T-helper 2 cell treated with Interferon-gamma antibody and Interleukin-4, amounts not matched to agents 100 ng/mL and 5 ng/mL, for 36 hours (primary cell): Measurements from ENCODE around the gene SDR39U1. TPM values are rescaled to one million over a fixed set of nuclear protein-coding genes. Genes with fewer than 3 reads are reported as not detected.

Source experiments
- intact Hi-C: fragments of 100-400 bp; cut with micrococcal nuclease; formaldehyde crosslinking; loops from one replicate; pipeline ENCODE4 v1.15.1; 2023
- total RNA-seq: library from RNA; stranded (reverse); gene quantifications from 2 replicates; pipeline ENCODE4 v1.2.3, GENCODE V29; 2022

The SDR39U1 gene
- total RNA-seq, 1 donor from 2014 or later, result 48.2 TPM

DNA sequence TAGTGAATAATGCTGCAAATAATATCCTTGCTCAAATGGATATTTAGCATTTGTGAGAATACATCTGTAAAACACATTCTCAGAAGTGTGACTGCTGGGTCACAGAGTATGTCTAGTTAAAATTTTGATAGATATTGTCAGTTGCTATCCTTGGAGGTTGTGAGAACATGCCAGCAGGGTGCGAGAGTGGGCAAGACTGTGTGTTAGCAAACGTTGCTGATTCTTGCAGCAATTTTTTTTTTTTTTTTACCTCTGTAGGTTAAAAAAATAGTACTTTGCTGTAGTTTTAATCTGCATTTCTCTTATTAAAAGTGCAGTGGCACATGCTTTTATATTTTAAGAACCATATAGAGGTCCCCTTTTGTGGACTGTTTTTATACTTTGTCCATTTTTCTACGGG, 48.3 kb downstream of the SDR39U1 start:
- intact Hi-C loops, result no loop called here

- intact Hi-C loops, result no loop called here
Measured at GRCh38 chr14:24392325-24393091, 50.1 kb downstream of the SDR39U1 start.

GRCh38 chr14:24390701-24391468, 51.7 kb downstream of the SDR39U1 start:
- intact Hi-C loops, result no loop called here

Other genes with a start within 250 kb of the SDR39U1 start
- gene TM9SF1, start 247.3 kb downstream of the SDR39U1 start, total RNA-seq, result 41.2 and 42.6 TPM in 2 replicates
- gene TSSK4, start 237.1 kb downstream of the SDR39U1 start, total RNA-seq, result 0.34 and 0.39 TPM in 2 replicates
- gene CHMP4A, start 229.3 kb downstream of the SDR39U1 start, total RNA-seq, result 85.8 and 90.3 TPM in 2 replicates
- gene MDP1, start 226.7 kb downstream of the SDR39U1 start, total RNA-seq, result 11.1 and 13.8 TPM in 2 replicates
- 191 and 199 TPM in 2 replicates for gene NEDD8, start 210.4 kb downstream of the SDR39U1 start, total RNA-seq
- gene GMPR2, start 209.8 kb downstream of the SDR39U1 start, total RNA-seq, result 59.8 and 60.9 TPM in 2 replicates
- 129 and 136 TPM in 2 replicates for gene TINF2, start 200.2 kb downstream of the SDR39U1 start, total RNA-seq
- gene TGM1, start 179.6 kb downstream of the SDR39U1 start, total RNA-seq, result 4.1 and 5.6 TPM in 2 replicates
- gene RABGGTA, start 171.2 kb downstream of the SDR39U1 start, total RNA-seq, result 45.9 and 54.4 TPM in 2 replicates
- 20.7 and 29.6 TPM in 2 replicates for gene DHRS1, start 143.0 kb downstream of the SDR39U1 start, total RNA-seq
- 41.3 and 41.6 TPM in 2 replicates for gene NOP9, start 142.9 kb downstream of the SDR39U1 start, total RNA-seq
- gene CIDEB, start 134.8 kb downstream of the SDR39U1 start, total RNA-seq, result 28.6 and 29.5 TPM in 2 replicates
- gene LTB4R2, start 132.6 kb downstream of the SDR39U1 start, total RNA-seq, result 16.6 and 17.5 TPM in 2 replicates
- gene LTB4R, start 131.3 kb downstream of the SDR39U1 start, total RNA-seq, result 19.2 and 23.4 TPM in 2 replicates
- gene ADCY4, start 107.7 kb downstream of the SDR39U1 start, total RNA-seq, result 3.5 and 5.8 TPM in 2 replicates
- 29.7 and 34.6 TPM in 2 replicates for gene RIPK3, start 102.8 kb downstream of the SDR39U1 start, total RNA-seq
- 0.09 TPM in 1 of 2 replicates, not detected in the other for gene NFATC4, start 74.6 kb downstream of the SDR39U1 start, total RNA-seq
- 0.14 TPM in 2 replicates for gene NYNRIN, start 43.8 kb downstream of the SDR39U1 start, total RNA-seq
- 5.0 and 5.5 TPM in 2 replicates for gene CBLN3, start 13.1 kb downstream of the SDR39U1 start, total RNA-seq
- gene KHNYN, start 12.8 kb downstream of the SDR39U1 start, total RNA-seq, result 76.6 and 79.3 TPM in 2 replicates
- not detected in 2 replicates for gene CMA1, start 65.5 kb upstream of the SDR39U1 start, total RNA-seq
- 0.18 TPM in 1 of 2 replicates, not detected in the other for gene CTSG, start 133.5 kb upstream of the SDR39U1 start, total RNA-seq
- gene GZMH, start 166.9 kb upstream of the SDR39U1 start, total RNA-seq, result 2.0 and 2.7 TPM in 2 replicates
- 127 and 128 TPM in 2 replicates for gene GZMB, start 191.4 kb upstream of the SDR39U1 start, total RNA-seq